Endothelial cell of umbilical vein (primary cell): ENCODE data around the gene RAB3B. TPM values are rescaled to one million over a fixed set of nuclear protein-coding genes. Genes with fewer than 3 reads are reported as not detected.

Experiments used
- BruUV-seq: library from RNA; stranded (reverse); fragments of 400-500 nt; replicated peaks from 2 replicates; lab custom pipeline; 2021; lab: Mats Ljungman, UMichigan
- CTCF ChIA-PET: fragments of 300-600, 350-600 bp; sonication (Branson Sonifier 250); formaldehyde crosslinking; loops from one replicate; lab custom pipeline; 2021; ENCODE audit warnings: antibody characterized with exemption, inconsistent platforms; lab: Charles Lee
- POLR2A ChIA-PET: fragments of 300-600, 350-600 bp; sonication (Branson Sonifier 250); formaldehyde crosslinking; loops from one replicate; lab custom pipeline; 2021; ENCODE audit warnings: antibody characterized with exemption, inconsistent platforms; lab: Charles Lee
- DNase-seq: peaks from one replicate; pipeline ENCODE4 v3.0.0-alpha.2; 2011; ENCODE audit warnings: low read depth, low spot score
- FAIRE-seq: peaks from 2 replicates; lab custom pipeline; 2011; peaks lifted over from hg19 to GRCh38; lab: Jason Lieb, UNC
- H2AFZ ChIP-seq: 2 replicates; pipeline ENCODE4 v1.6.0; 2012; ENCODE audit warnings: low read depth, low read length, control low read depth, inconsistent platforms
- H3K27ac ChIP-seq: 2 replicates; pipeline ENCODE4 v1.5.1; 2011; ENCODE audit warnings: low read depth, mild to moderate bottlenecking, control low read depth, low read length, moderate library complexity; ENCODE audit not compliant: insufficient read depth
- H3K27me3 ChIP-seq, 2 experiments: 2 replicates each; pipeline versions ENCODE4 v1.6.0 to v1.6.1; 2011; ENCODE audit warnings: low read length in 2 of 2, mixed read lengths in 1 of 2; ENCODE audit not compliant: control insufficient read depth in 2 of 2, insufficient read depth in 2 of 2
- H3K36me3 ChIP-seq, 2 experiments: 2 replicates in 1 of 2; 3 replicates in 1 of 2; pipeline ENCODE4 v1.5.1; 2011; ENCODE audit warnings: low read length in 2 of 2, mild to moderate bottlenecking in 1 of 2, moderate library complexity in 1 of 2; ENCODE audit not compliant: control insufficient read depth in 2 of 2, insufficient read depth in 2 of 2; ENCODE audit errors: extremely low read depth in 1 of 2
- H3K4me1 ChIP-seq: 3 replicates; pipeline ENCODE4 v1.5.1; 2011; ENCODE audit warnings: mild to moderate bottlenecking, low read length; ENCODE audit not compliant: control insufficient read depth, insufficient read depth; ENCODE audit errors: extremely low read depth
- H3K4me2 ChIP-seq: 2 replicates; pipeline ENCODE4 v1.6.1; 2011; ENCODE audit warnings: low read length, control low read depth, mixed read lengths; ENCODE audit not compliant: insufficient read depth
- H3K4me3 ChIP-seq, 3 experiments: fragments of 200-600 bp in 1 of 3; sonication (generic), shearing (Covaris generic) in 1 of 3; replicated peaks in 1 of 3; 2 replicates each; pipeline ENCODE4 v1.5.1; 2011 to 2016; ENCODE audit warnings: control low read depth in 3 of 3, low read length in 3 of 3, mild to moderate bottlenecking in 2 of 3, inconsistent platforms in 1 of 3, low read depth in 1 of 3, moderate library complexity in 1 of 3; ENCODE audit not compliant: insufficient read depth in 1 of 3
- H3K79me2 ChIP-seq: 2 replicates; pipeline ENCODE4 v1.6.0; 2012; ENCODE audit warnings: low read length, inconsistent platforms; ENCODE audit not compliant: control insufficient read depth, insufficient read depth
- H3K9ac ChIP-seq: replicated peaks from 2 replicates; pipeline ENCODE3; 2011; ENCODE audit warnings: low read length, control low read depth; ENCODE audit not compliant: insufficient read depth; ENCODE audit errors: extremely low read depth
- H3K9me1 ChIP-seq: replicated peaks from 3 replicates; pipeline ENCODE4 v1.6.0; 2011; ENCODE audit warnings: mild to moderate bottlenecking, low read length; ENCODE audit not compliant: control insufficient read depth, insufficient read depth; ENCODE audit errors: extremely low read depth
- H3K9me3 ChIP-seq: replicated peaks from 2 replicates; pipeline ENCODE4 v1.5.1; 2012; ENCODE audit warnings: low read length, inconsistent platforms; ENCODE audit not compliant: control insufficient read depth, insufficient read depth
- H4K20me1 ChIP-seq: replicated peaks from 2 replicates; pipeline ENCODE3; 2011; ENCODE audit warnings: mild to moderate bottlenecking, low read length; ENCODE audit not compliant: control insufficient read depth, insufficient read depth; ENCODE audit errors: extremely low read depth
- EZH2 ChIP-seq: IDR thresholded peaks from 2 replicates; pipeline ENCODE4 v1.6.1; 2012; ENCODE audit warnings: borderline replicate concordance, low read depth, mild to moderate bottlenecking, moderate library complexity, low read length, inconsistent platforms; ENCODE audit not compliant: severe bottlenecking
- FOS ChIP-seq: IDR thresholded peaks from 2 replicates; pipeline ENCODE4 v1.6.1; 2011; ENCODE audit warnings: mild to moderate bottlenecking, low read length, moderate library complexity, borderline replicate concordance; ENCODE audit not compliant: insufficient read depth
- GATA2 ChIP-seq: IDR thresholded peaks from 2 replicates; pipeline ENCODE4 v1.7.0; 2011; ENCODE audit warnings: low read depth, mild to moderate bottlenecking, moderate library complexity, mixed read lengths, low read length; ENCODE audit not compliant: insufficient read length, insufficient read depth
- JUN ChIP-seq: IDR thresholded peaks from 2 replicates; pipeline ENCODE4 v1.6.1; 2011; ENCODE audit warnings: borderline replicate concordance, low read depth; ENCODE audit not compliant: insufficient read length, insufficient read depth
- MYC ChIP-seq: IDR thresholded peaks from one replicate; pipeline ENCODE4 v1.6.1; 2011; ENCODE audit warnings: mild to moderate bottlenecking, low read depth, low read length
- POLR2A ChIP-seq: IDR thresholded peaks from 2 replicates; pipeline ENCODE4 v1.6.1; 2012; ENCODE audit warnings: low read depth, mild to moderate bottlenecking, control low read depth, low read length
- dilution Hi-C: fragments of 300-500 bp; cut with MboI; formaldehyde crosslinking; loops from one replicate; pipeline ENCODE4 v1.15.0; 2019; ENCODE audit warnings: low sequenced_read_pairs; ENCODE audit not compliant: extremely low pct_ligation_motif_present
- intact Hi-C: fragments of 100-400 bp; cut with micrococcal nuclease; formaldehyde crosslinking; loops from one replicate; pipeline ENCODE4 v1.10.0; 2022
- polyA plus RNA-seq, 4 experiments: library from polyadenylated mRNA; depleted of rRNA in 3 of 4; stranded (reverse) in 3 of 4; unstranded in 1 of 4; fragments of >200 nt; gene quantifications; 2 replicates each; pipeline versions ENCODE4 v1.2.1 to v1.2.3, GENCODE V29; 2011 to 2012; ENCODE audit warnings: missing spikeins in 1 of 4
- total RNA-seq: library from RNA; stranded (reverse); gene quantifications from 2 replicates; pipeline ENCODE4 v1.2.3, GENCODE V29; 2021

RAB3B gene
- total and polyA plus RNA-seq, 2 donors (not counting 3 experiments of a cell fraction or from before 2014, with no cell fraction given), result 4.1 to 10.4 TPM

DNA sequence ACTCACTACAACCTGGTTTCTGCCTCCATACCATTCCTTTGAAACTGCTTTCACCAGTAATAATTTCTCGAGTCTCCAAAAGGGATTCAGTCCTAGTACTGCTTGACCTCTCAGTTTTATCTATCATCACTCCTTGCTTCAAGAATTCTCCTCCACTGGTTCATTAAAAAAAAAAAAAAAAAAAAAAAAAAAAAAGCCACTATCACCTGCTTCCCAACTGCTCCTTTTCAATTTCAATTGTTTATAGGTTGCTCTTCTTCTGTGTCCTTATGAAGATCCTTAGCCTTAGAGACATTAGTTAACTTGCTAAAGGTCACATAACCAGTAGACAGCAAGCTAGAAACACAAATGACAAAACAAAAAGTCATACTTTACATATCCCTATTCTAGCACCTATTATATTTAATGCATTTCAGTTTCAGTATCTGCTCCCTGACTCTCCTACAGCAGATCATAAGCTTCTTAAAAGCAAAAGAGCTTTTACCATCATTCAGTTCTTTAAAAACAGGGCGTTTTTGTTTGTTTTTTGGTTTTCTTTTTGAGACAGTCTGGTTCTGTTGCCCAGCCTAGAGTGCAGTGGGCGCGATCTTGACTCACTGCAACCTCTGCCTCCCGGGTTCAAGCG lies 119.0 kb downstream of the RAB3B start:
- Histone ChIP-seq H3K9me3 (no peaks in the 10 kb centered on the region), H3K4me2 (no peak overlapping the region), H3K27me3 (no peaks in the 10 kb centered on the region), H3K79me2 (peaks cover 89% of the 10 kb centered on the region), H3K36me3 (no peaks in the 10 kb centered on the region), H4K20me1 (peaks cover 3% of the 10 kb centered on the region), H2AFZ (no peak overlapping the region), H3K27ac (no peak overlapping the region), H3K9me1 (no peaks in the 10 kb centered on the region), H3K4me1 (peaks cover 9% of the 10 kb centered on the region), H3K9ac (no peak overlapping the region), H3K4me3 (no peak overlapping the region)
- FAIRE-seq (no peak), DNase-seq (no peak)
- ChIA-PET CTCF (interaction anchor here (0.9 to 1.2 kb wide), 2 partner anchors 19 to 31 kb away, joined by 3 read pairs; no protein-coding TSS in a partner anchor), POLR2A (no interaction called here)
- BruUV-seq, result no TSS peak
- dilution Hi-C loops, result no loop called here
- TF ChIP-seq FOS (no peak), JUN (no peak), MYC (no peak)
- intact Hi-C loops, result no loop called here

DNA sequence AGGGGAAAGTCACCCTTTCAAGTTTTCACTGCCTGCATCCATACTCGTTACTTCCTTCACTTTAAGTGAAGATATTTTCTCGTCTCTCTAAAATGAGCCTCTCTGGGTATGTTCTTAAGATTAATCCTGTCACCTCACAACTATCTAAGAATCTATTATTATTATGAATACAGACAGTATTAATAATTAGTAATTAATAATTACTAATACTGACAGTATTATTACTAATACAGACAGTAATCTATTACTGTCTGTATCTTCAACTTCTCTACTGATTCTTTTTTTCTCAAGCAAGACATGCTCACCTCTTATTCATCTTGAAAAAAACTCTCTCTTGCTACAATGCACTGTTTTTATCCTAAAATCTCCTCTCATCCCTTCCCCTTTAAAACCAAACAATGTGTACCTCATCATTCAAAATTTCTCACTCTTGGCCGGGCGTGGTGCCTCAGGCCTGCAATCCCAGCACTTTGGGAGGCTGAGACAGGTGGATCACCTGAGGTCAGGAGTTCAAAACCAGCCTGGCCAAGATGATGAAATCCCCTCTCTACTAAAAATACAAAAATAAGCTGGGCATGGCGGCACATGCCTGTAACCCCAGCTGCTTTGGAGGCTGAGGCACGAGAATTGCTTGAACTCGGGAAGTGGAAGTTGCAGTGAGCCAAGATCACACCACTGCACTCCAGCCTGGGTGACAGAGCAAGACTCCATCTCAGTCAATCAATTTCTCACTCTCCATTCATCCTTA lies 119.7 kb downstream of the RAB3B start:
- FAIRE-seq, result no peak
- BruUV-seq, result no TSS peak
- POLR2A ChIA-PET, result no interaction called here
- intact Hi-C loops (no loop called here), dilution Hi-C loops (no loop called here)
- H3K27ac ChIP-seq, result no peak overlapping the region
- no peaks in the 10 kb centered on the region for H3K36me3 ChIP-seq
- H2AFZ ChIP-seq, result no peak overlapping the region
- no peak for DNase-seq
- H3K27me3 ChIP-seq, result no peaks in the 10 kb centered on the region
- no peak overlapping the region for H3K4me2 ChIP-seq
- peaks cover 88% of the 10 kb centered on the region for H3K79me2 ChIP-seq
- no peaks in the 10 kb centered on the region for H3K9me3 ChIP-seq
- no peak overlapping the region for H3K4me3 ChIP-seq
- TF ChIP-seq FOS (no peak), POLR2A (no peak), EZH2 (no peak), GATA2 (no peak)
- CTCF ChIA-PET, result interaction anchor here (1.2 kb wide), 1 partner anchor 30 kb away, joined by 3 read pairs; no protein-coding TSS in a partner anchor
- no peaks in the 10 kb centered on the region for H3K9me1 ChIP-seq
- peaks cover 2% of the 10 kb centered on the region for H3K4me1 ChIP-seq
- no peak overlapping the region for H3K9ac ChIP-seq
- H4K20me1 ChIP-seq, result peaks cover 3% of the 10 kb centered on the region
